NCI-H446 treated with DMSO at 0.1 percent for 48 hours (cell line): ENCODE results near the gene IRF7.

Source experiments
- DNase-seq: peaks from one replicate; lab custom pipeline; 2025; lab: John Stamatoyannopoulos, UW

IRF7 gene

DNA sequence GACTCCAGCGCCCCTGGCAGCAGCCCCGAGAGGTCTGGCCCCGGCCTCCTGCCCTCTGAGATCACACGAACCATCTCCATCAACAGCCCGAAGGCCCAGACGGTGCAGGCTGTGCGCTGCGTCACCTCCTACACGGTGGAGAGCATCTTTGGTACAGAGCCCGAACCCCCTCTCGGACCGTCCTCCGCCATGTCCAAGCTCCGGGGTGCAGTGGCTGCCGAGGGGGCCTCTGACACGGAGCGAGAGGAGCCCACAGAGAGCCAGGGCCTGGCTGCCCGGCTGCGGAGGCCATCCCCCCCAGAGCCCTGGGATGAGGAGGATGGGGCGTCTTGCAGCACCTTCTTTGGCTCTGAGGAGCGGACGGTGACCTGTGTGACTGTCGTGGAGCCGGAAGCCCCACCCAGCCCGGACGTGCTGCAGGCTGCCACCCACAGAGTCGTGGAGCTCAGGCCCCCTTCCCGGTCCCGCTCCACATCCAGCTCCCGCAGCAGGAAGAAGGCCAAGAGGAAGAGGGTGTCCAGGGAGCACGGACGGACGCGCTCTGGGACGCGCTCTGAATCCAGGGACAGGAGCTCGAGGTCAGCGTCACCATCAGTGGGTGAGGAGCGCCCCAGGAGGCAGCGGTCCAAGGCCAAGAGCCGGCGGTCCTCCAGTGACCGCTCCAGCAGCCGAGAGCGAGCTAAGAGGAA is 7.6 kb downstream of the IRF7 start:
- no peak for DNase-seq

DNA sequence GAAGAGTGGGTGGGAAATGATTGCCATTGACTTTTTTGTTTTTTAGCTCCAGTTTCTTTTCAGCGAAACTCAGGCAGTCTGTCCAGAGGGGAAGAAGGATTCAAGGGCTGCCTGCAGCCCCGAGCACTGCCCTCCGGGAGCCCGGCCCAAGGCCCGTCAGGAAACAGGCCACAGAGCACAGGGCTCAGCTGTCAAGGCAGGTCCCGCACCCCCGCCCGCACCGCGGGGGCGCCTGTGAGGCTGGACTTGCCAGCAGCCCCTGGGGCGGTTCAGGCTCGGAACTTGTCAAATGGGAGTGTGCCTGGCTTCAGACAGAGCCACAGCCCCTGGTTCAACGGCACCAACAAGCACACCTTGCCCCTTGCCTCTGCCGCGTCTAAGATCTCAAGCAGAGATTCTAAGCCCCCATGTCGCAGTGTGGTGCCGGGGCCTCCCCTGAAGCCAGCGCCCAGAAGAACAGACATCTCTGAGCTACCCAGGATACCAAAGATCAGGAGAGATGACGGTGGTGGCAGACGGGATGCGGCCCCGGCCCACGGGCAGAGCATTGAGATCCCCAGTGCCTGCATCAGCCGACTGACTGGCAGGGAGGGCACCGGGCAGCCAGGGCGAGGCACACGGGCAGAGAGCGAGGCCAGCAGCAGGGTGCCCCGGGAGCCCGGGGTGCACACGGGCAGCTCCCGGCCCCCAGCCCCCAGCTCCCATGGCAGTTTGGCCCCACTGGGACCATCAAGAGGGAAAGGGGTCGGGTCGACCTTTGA is 8.6 kb downstream of the IRF7 start:
- no peak for DNase-seq

DNA sequence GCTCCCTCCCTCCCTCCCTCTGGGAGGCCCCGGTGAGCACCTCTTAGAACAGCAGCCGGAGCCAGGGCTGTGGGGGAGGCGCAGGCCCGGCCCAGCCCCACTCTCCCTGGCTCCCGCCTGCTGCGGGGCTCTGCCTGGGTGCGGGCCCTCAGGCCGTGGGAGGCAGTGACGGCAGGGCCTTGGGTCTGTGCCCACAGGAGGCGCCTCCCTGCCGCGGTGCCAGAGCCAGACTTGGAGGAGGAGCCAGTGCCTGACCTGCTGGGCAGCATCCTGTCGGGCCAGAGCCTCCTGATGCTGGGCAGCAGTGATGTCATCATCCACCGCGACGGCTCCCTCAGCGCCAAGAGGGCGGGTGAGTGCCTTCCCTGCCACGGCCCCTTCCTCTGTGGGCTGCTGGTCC is 9.5 kb downstream of the IRF7 start:
- DNase-seq = no peak

DNA sequence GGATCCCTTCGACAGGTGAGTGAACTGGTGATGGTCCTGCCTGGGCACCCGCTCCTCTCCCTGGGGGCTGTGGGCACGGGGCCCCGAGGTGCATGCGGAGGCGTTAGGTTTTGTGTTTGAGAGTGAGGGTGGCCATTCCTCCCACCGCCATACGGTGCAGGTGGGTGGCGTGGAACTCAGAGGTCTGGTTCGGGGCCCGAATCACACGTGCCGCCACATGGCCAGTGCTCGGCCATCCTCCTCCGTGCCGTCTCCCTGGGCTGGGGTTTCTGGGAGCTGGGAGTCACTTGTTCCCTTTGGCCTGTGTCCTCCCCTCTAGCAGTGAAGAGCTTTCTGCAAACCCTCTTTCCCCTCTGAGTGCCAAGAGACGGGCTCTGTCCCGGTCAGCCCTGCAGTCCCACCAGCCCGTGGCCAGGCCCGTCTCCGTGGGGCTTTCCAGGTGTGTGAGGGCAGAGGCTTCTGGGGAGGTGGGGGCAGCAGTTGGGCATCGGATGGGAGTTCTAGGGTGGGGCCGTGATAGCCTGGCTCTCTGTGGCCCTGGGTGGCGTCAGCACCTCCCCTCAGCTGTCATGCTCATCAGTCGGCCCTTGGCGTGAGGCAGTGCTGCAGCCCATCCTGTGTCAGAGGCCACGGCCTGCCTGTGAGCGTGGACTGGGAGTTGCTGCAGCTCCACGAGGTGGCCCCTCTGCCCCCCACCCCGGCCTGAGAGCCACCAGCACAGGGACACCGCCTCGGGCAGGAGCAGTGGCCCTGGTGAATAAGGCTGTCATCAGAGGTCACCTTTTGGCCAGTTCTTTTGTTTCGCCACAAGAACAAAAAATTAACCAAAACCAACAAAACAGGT is 10.2 kb downstream of the IRF7 start:
- DNase-seq = no peak

DNA sequence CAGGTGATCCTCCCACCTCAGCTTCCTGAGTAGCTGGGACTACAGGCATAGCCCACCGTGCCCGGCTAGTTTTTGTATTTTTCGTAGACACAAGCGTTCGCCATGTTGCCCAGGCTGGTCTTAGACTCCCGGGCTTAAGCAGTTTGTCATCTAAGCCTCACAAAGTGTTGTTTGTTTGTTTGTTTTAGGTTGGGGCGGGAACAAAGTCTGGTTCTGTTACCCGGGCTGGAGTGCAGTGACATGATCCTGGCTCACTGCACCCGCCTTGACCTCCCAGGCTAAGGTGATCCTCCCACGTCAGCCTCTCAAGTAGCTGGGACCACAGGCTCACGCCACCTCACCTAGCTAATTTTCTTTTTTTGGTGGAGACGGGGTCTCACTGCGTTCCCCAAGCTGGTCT is 12.6 kb downstream of the IRF7 start:
- DNase-seq = no peak

DNA sequence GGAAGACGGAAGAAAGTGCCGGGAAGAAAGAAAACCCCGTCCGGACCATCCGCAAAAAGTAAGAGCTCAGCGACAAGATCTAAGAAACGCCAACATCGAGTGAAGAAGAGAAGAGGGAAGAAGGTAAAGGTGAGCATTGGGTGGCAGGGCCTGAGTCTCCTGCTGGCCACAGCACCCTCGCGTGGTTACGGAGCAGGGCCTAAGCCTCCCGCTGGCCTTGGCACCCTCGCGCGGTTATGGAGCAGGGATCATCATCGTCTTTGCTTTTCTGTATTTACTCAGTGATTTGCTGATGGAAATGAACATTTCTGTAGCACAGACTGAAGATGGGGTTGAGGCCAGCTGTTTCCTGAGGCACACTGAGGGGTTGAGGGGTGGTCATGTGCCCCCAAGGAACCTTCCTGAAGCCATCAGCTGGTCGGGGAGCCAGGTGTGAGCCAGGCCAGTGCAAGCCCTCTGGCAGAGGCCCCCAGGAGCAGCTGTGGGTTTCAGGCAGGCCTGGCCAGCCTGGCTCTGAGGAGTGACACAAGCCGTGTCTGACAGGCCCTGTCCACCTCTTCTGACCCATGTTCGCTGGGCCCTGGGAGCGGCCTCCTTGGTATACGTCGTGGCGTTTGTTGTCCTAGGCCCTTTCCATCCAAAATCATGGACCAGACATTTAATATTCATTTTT is 14.0 kb downstream of the IRF7 start:
- DNase-seq = no peak

DNA sequence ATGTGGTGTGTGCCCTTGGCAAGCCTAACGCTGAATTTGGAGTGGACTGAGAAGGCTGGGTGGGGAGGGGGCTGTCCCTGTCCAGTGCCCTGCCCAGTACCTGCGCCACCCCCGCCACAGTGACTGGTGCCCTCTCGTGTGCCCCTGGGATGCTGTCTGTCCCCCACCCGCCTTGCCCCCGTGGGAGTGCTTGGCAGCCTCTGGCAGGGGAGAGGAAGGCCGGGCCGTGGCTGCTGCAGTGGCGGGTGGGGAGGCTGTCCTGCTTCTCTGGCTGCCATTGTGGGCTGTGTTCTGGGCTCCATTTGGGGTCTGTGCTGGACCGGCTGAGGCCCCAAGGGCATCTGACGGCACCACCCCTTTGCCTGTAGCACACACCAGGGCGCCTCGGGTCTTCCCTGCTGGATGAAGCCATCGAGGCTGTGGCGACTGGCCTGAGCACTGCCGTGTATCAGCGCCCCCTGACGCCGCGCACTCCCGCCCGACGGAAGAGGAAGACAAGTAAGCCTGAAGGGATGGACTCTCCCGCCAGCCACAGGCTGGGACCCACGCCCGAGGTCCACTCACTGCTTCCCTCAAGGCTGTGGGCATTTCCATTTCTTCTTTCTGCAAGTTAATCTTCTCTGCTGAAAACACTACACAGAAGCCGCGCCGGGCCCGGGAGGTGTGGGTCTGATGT is 17.6 kb downstream of the IRF7 start:
- DNase-seq = no peak

DNA sequence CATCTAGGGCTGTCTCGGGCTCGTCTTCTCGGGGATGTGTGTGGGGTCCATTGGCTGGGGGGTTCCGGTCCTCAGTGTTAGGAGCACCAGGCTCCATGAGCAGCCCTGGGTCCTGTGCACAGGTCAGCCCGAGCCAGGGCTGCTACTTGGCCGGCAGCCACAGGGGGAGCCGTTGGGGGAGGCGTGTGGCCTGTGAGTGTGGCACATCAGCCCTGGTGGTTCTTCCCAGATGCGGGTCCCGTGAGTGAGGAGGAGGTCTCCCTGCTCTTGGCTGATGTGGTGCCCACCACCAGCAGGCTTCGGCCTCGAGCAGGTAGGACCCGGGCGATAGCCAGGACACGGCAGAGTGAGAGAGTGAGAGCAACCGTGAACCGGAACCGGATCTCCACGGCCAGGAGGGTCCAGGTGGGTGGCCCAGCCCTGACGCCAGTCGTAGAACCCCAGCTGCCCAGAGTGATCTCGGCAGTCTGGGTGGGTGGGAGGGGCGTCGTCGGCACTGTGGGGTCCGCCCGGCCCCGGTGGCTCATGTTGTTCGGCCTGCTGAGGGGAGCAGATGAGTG is 18.5 kb downstream of the IRF7 start:
- DNase-seq = no peak

DNA sequence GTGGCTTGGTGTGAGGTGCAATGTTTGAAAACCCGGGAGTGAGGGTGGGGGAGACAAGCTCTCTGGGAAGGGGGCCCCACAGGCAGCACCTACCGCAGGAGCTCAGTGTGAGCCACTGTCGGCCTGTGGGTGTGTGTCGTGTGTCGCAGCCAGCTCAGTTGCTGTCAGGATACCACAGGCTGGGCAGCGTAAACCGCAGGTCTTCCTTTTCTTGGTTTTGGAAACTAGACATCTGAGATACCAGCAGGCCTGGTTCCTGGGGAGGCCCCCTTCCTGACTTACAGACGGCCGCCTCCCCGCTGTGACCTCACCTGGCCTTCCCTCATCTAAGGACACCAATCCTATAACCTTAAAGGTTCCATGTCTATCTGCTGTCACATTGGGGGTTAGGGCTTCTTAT is 19.4 kb downstream of the IRF7 start:
- DNase-seq = no peak

DNA sequence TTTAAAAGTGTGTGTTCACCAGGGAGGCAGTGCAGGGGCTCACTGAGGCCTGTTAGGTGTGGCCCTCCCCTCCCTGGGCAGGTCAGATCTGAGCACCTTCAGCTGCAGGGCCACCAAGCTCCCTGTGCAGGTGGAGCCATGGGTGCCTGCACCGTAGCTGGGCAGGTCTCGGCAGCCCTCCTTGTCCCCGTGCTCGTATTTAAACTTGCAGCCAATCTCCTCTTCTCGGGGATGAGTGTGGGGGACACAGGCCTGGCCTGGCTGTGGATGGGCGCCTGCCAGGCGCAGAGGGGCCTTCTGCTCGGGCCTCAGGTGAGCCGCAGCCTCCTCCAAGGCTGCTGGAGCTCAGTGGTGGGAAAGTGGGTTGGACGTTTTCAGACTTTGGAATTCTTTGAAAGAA is 20.4 kb downstream of the IRF7 start:
- DNase-seq = no peak

DNA sequence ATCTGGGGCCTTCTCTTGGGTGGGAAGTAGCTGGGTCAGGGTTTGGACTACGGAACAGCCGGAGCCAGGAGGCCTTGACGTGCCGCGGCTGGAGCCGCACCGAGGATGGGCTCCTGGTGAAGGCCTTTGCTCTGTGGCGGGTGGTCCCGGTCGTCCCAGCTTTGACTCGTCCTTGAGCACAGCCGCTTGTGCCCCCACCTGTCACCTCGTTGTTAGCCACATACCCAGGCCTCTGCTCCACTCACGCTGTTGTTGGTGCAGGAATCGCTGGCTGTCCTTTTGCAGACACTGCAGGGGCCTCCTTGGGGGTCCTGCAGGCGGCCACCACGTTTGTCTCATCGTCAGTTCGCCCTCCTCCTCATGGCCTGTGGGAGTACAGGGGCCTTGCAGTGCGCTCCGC is 22.4 kb downstream of the IRF7 start:
- DNase-seq = no peak

DNA sequence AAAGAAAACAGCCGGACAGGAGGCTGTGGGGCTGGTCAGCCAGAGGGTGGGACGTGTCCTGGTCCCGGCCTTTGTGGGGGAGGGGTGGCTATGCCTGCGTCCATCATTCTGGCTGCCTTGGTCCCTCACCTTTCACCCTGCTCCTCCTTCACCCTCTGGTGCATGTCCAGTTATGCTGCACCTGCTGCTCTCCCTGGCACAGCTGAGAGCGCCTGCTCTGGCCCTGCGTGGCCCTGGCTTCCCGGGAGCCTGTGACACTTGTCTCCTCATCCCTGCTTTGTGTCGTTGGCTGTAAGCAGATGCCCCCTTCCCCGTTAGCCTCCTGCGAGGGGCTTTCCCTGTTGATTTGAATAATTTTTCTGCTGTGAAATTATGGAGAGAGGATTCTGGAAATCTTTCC is 22.8 kb downstream of the IRF7 start:
- no peak for DNase-seq

DNA sequence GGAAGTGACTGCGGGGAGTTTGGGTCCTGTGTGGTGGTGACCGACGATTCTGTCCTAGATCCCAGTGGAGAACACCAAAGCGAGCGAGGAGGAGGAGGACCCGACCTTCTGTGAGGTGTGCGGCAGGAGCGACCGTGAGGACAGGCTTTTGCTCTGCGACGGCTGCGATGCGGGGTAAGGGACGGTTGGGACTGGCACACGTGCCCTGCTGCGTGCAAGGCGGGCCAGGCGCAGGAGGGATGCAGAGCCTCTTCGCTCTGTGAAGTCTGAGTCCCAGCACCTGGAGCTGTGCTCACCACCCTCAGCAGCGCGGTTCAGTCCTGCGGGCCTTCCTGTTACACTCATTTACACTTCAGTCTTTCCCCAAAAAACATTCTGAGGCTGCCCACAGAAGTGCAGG is 23.2 kb downstream of the IRF7 start:
- DNase-seq = no peak

DNA sequence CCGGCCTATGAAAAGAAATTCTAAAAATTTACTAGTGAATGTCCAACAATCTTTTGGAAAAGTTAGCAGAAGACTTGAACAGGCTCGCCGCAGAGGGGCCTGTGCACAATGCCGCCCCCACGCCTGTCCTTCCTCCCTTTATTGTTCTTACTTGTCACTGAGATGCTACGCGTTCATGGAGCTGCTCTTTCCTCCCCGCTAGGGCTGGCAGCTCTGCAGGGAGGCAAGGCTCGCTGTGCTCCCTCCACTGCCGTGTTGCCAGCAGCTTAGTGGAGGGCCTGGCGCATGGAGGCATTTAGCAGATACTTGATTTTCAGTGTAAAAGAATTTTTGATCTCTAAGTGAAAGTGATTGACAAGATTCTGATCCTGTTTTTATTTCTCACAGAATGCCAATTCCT is 24.8 kb downstream of the IRF7 start:
- DNase-seq = no peak

DNA sequence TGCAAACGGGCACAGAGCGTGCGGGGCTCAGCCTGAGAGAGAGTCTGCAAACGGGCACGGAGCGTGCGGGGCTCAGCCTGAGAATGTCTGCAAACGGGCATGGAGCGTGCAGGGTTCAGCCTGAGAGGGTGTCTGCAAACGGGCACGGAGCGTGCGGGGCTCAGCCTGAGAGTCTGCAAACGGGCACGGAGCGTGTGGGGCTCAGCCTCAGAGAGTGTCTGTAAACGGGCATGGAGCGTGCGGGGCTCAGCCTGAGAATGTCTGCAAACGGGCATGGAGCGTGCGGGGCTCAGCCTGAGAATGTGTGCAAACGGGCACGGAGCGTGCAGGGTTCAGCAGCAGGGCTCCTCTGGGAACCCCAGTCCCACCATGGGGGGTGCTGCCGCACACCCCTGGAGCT is 26.0 kb downstream of the IRF7 start:
- no peak for DNase-seq

DNA sequence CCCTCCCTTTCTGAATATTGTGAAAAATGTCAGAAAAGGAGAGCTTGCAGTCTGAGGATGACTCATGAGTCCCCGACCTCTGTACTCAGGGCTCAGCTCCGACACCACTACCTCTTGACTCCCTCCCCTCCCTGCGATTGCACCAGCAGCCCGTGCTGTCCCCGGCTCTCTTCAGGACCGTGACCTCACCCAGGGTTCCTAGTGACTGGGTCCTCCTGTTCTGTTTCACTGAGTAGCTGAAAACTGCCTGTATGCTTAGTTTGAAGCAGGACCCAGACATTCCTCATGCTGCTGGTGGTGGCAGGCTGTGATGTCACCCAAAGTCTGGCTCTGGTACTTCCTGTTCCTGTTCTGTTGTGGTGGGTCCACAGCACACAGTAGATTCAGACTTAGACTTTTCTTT is 27.8 kb downstream of the IRF7 start:
- no peak for DNase-seq

DNA sequence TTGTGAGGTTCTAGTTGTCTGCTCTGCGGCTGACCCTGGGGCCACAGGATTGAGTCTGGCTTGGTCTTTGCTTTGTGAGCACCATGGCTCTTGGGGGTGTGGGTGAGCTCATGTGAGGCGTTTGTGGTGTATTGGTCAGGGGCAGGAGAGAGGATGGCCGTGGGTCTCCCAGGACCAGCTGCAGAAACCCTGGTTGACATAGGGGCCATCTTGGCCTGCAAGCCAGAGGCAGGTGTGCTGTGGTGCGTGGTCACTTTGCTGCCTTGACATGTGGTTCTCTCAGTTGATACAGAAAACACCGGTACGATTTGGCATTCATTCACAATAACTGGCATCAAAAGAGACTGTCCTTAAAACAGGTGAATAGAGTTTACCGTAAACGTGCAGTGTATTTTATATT is 28.2 kb downstream of the IRF7 start:
- no peak for DNase-seq

DNA sequence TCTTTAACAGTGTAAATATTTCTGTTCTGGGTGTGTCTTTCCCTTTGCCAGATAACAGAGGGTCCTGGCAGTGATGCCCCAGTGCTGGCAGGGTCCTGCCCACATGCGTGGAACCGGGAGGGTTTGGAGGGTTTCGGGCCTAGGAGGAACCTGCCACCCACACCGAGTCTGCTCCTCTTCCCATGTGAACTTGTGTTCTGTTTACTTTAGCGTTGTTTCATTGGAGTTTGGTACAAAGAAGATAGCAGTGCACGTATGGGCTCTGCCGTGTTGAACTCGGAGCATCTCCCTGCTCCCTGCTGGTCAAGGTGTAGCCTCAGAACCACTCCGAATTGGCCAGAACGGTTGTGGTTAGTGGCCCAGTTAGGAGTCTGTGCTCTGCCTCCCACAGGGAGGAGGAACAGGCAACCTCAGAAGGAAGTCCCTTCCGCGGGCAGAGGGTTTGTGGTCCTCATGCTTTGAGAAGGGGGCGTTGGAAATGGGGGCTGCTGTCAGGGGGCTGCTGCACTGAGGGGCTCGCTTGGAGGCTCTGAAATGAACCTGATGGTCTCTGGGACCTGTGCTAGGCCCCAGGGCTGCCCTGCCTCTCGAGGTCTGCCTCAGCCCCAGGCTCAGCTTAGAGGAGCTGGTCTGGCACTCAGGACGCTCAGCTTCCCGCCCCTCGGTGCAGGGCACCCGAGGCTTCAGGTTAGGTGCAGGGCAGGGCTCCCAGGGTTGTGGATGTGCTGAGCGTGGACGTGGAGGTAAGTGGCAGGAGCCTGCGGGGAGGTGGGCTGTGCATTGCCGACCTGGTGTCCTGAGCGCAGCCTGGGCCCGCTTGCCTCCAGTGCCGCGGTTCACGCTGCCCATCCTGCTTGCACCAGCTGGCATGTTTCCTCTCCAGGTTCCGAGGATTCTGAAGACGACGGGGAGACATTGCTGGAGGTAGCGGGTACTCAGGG is 29.1 kb downstream of the IRF7 start:
- no peak for DNase-seq

DNA sequence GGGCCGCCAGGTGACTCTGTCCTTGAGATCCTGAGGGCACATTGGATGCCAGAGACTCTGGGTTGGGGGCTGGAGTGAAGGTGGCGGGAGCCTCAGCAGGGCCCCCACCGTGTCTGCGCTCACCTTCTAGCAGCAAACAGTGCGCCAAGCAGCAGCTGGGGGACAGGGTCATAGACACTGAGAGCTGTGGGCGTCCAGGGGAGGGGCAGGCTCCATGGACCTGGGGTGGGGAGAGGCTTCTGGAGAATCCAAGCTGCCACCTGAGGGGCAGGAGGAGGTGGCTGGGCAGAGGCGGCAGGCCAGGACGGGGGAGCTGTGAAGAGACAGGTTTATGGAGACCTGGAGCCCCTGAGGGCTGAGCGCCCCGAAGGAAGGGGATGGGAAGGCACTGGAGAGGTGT is 31.5 kb downstream of the IRF7 start:
- DNase-seq = no peak

DNA sequence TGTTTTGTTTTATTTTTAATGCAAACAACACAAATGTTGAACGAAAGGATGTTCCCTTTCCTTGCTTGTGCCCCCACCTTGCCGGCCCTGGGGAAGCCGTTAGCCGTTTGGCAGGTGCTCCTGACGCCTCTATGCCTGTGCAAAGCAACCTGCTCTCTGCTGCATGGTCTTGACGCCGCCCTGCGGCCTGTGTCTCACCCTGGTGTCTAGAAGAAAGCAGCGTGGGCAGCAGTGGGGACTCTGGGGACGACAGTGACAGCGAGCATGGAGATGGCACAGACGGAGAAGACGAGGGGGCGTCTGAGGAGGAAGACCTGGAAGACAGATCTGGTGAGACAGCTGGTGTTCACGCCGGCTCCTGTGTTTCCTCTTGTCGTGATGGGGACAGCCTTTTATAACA is 34.0 kb downstream of the IRF7 start:
- no peak for DNase-seq
